SK-N-SH treated with all-trans-retinoic acid at 6 μM for 48 hours (cell line): Measurements from ENCODE around the gene NF1.

Source experiments
- ATAC-seq: fragments of 200-7000 bp; cut with Tn5 transposase; 3 replicates; pipeline ENCODE4 v1.9.1; 2020; ENCODE audit warnings: mild to moderate bottlenecking, moderate library complexity
- ARNTL ChIP-seq: fragments of 450-650 bp; formaldehyde crosslinking; IDR thresholded peaks from 2 replicates; pipeline ENCODE4 v1.5.0; 2020; ENCODE audit warnings: low read depth, mild to moderate bottlenecking, moderate library complexity, borderline replicate concordance
- BACH2 ChIP-seq: fragments of 250-450 bp; sonication (Bioruptor Pico); IDR thresholded peaks from 2 replicates; pipeline ENCODE4 v1.9.0; 2021; ENCODE audit warnings: mild to moderate bottlenecking, borderline replicate concordance
- CSDC2 ChIP-seq: fragments of 250-450 bp; sonication (Bioruptor Pico); IDR thresholded peaks from 2 replicates; pipeline ENCODE4 v1.5.0; 2020; ENCODE audit warnings: mild to moderate bottlenecking, moderate library complexity
- CSRNP3 ChIP-seq: fragments of 250-450 bp; sonication (Bioruptor Pico); IDR thresholded peaks from 2 replicates; pipeline ENCODE4 v1.5.1; 2021; ENCODE audit warnings: mild to moderate bottlenecking, moderate library complexity
- ESRRG ChIP-seq: fragments of 250-450 bp; sonication (Bioruptor Pico); IDR thresholded peaks from 2 replicates; pipeline ENCODE4 v1.6.1; 2021; ENCODE audit warnings: mild to moderate bottlenecking
- GLIS3 ChIP-seq: fragments of 250-450 bp; sonication (Bioruptor Pico); IDR thresholded peaks from 2 replicates; pipeline ENCODE4 v1.5.0; 2020; ENCODE audit warnings: mild to moderate bottlenecking, moderate library complexity
- ISL1 ChIP-seq: fragments of 250-450 bp; sonication (Bioruptor Pico); IDR thresholded peaks from 2 replicates; pipeline ENCODE4 v2.1.2; 2022; ENCODE audit warnings: mild to moderate bottlenecking, moderate library complexity
- OSR1 ChIP-seq: fragments of 250-450 bp; sonication (Bioruptor Pico); IDR thresholded peaks from 2 replicates; pipeline ENCODE4 v1.8.0; 2022; ENCODE audit warnings: moderate library complexity, mild to moderate bottlenecking, inconsistent platforms
- POU6F1 ChIP-seq: fragments of 250-450 bp; sonication (Bioruptor Pico); IDR thresholded peaks from 2 replicates; pipeline ENCODE4 v1.8.0; 2021; ENCODE audit warnings: low read depth, mild to moderate bottlenecking, moderate library complexity, borderline replicate concordance
- PPARA ChIP-seq: fragments of 250-450 bp; sonication (Bioruptor Pico); IDR thresholded peaks from 2 replicates; pipeline ENCODE4 v1.5.0; 2020; ENCODE audit warnings: mild to moderate bottlenecking, borderline replicate concordance
- RARB ChIP-seq: fragments of 250-450 bp; sonication (Bioruptor Pico); IDR thresholded peaks from 2 replicates; pipeline ENCODE4 v1.8.0; 2021; ENCODE audit warnings: mild to moderate bottlenecking, moderate library complexity
- SNAI2 ChIP-seq: fragments of 250-450 bp; sonication (Bioruptor Pico); IDR thresholded peaks from 2 replicates; pipeline ENCODE4 v1.5.0; 2020; ENCODE audit warnings: mild to moderate bottlenecking, moderate library complexity
- TCF4 ChIP-seq: fragments of 250-450 bp; sonication (Bioruptor Pico); IDR thresholded peaks from 2 replicates; pipeline ENCODE4 v1.8.0; 2021; ENCODE audit warnings: mild to moderate bottlenecking, moderate library complexity, borderline replicate concordance
- TOX ChIP-seq: fragments of 250-450 bp; sonication (Bioruptor Pico); IDR thresholded peaks from 2 replicates; pipeline ENCODE4 v1.8.0; 2021; ENCODE audit warnings: mild to moderate bottlenecking, moderate library complexity, borderline replicate concordance
- TSHZ2 ChIP-seq: fragments of 250-450 bp; sonication (Bioruptor Pico); IDR thresholded peaks from 2 replicates; pipeline ENCODE4 v1.5.0; 2020; ENCODE audit warnings: mild to moderate bottlenecking, moderate library complexity
- ZC3H10 ChIP-seq: fragments of 250-450 bp; sonication (Bioruptor Pico); IDR thresholded peaks from 2 replicates; pipeline ENCODE4 v1.5.1; 2021; ENCODE audit warnings: mild to moderate bottlenecking, moderate library complexity
- ZFP3 ChIP-seq: fragments of 250-450 bp; sonication (Bioruptor Pico); IDR thresholded peaks from 2 replicates; pipeline ENCODE4 v1.5.0; 2020; ENCODE audit warnings: mild to moderate bottlenecking, moderate library complexity
- ZFP30 ChIP-seq: fragments of 450-650 bp; formaldehyde crosslinking; IDR thresholded peaks from 2 replicates; pipeline ENCODE4 v1.5.0; 2022; ENCODE audit warnings: mild to moderate bottlenecking, moderate library complexity
- ZNF565 ChIP-seq: fragments of 450-650 bp; formaldehyde crosslinking; conservative IDR thresholded peaks from 2 replicates; pipeline ENCODE4 v1.5.0; 2020; ENCODE audit warnings: low read depth, mild to moderate bottlenecking, moderate library complexity
- ZNF70 ChIP-seq: fragments of 450-650 bp; formaldehyde crosslinking; IDR thresholded peaks from 2 replicates; pipeline ENCODE4 v1.5.0; 2020; ENCODE audit warnings: mild to moderate bottlenecking, moderate library complexity
- ZNF8 ChIP-seq: fragments of 450-650 bp; formaldehyde crosslinking; IDR thresholded peaks from 2 replicates; pipeline ENCODE4 v1.5.0; 2020; ENCODE audit warnings: mild to moderate bottlenecking, moderate library complexity

Gene NF1

GRCh38 chr17:31216031-31216751, 121.4 kb downstream of the NF1 start:
- TF ChIP-seq RARB (CRISPR knock-in tag) (no peak), ZNF70 (CRISPR knock-in tag) (no peak), ZC3H10 (CRISPR knock-in tag) (no peak), BACH2 (CRISPR knock-in tag) (no peak), SNAI2 (CRISPR knock-in tag) (no peak), OSR1 (no peak), GLIS3 (CRISPR knock-in tag) (no peak), ZFP3 (CRISPR knock-in tag) (no peak), TCF4 (CRISPR knock-in tag) (no peak), ARNTL (CRISPR knock-in tag) (no peak), ISL1 (CRISPR knock-in tag) (no peak), CSDC2 (no peak), ZNF565 (CRISPR knock-in tag) (no peak), TSHZ2 (CRISPR knock-in tag) (no peak), PPARA (CRISPR knock-in tag) (no peak), ZFP30 (CRISPR knock-in tag) (no peak)
- peak; percentile 67 for ATAC-seq

GRCh38 chr17:31224366-31224765, 129.6 kb downstream of the NF1 start:
- no peak for TF ChIP-seq ZFP3 (CRISPR knock-in tag)
- no peak for TF ChIP-seq ISL1 (CRISPR knock-in tag)
- no peak for TF ChIP-seq OSR1
- TF ChIP-seq BACH2 (CRISPR knock-in tag) = no peak
- no peak for TF ChIP-seq CSDC2
- no peak for TF ChIP-seq TSHZ2 (CRISPR knock-in tag)
- no peak for TF ChIP-seq ARNTL (CRISPR knock-in tag)
- no peak for TF ChIP-seq ESRRG
- TF ChIP-seq GLIS3 (CRISPR knock-in tag) = no peak
- TF ChIP-seq CSRNP3 (CRISPR knock-in tag) = no peak
- ATAC-seq = no peak

- no peak for ATAC-seq
- TF ChIP-seq ARNTL (CRISPR knock-in tag) = no peak
- no peak for TF ChIP-seq CSDC2
- TF ChIP-seq GLIS3 (CRISPR knock-in tag) = no peak
- TF ChIP-seq BACH2 (CRISPR knock-in tag) = no peak
- no peak for TF ChIP-seq RARB (CRISPR knock-in tag)
- no peak for TF ChIP-seq TSHZ2 (CRISPR knock-in tag)
- no peak for TF ChIP-seq ZNF70 (CRISPR knock-in tag)
- no peak for TF ChIP-seq ZC3H10 (CRISPR knock-in tag)
- no peak for TF ChIP-seq ZNF8 (CRISPR knock-in tag)
- no peak for TF ChIP-seq PPARA (CRISPR knock-in tag)
- TF ChIP-seq POU6F1 (CRISPR knock-in tag) = no peak
- no peak for TF ChIP-seq ZNF565 (CRISPR knock-in tag)
- TF ChIP-seq CSRNP3 (CRISPR knock-in tag) = no peak
- no peak for TF ChIP-seq TOX (CRISPR knock-in tag)
- no peak for TF ChIP-seq ZFP30 (CRISPR knock-in tag)
- TF ChIP-seq OSR1 = no peak
Observed at GRCh38 chr17:31225831-31226230, 131.1 kb downstream of the NF1 start.
